Cardiac muscle cell (in vitro differentiated cells and primary cell): ENCODE measurements around the gene PAGE1. TPM values are rescaled to one million over a fixed set of nuclear protein-coding genes. Genes with fewer than 3 reads are reported as not detected.
"Not testable (repeated sequence)": the region's sequence is repeated elsewhere in the genome, so short reads cannot be mapped to it uniquely, and the experiment has no call there.

Source experiments
- DNase-seq, 2 donors: peaks; one replicate each; pipeline versions ENCODE4 v3.0.0 to v3.0.0-alpha.2; 2010 to 2017; ENCODE audit warnings: low read depth in 1 of 2, low spot score in 1 of 2
- H3K27ac ChIP-seq: fragments of 200-600 bp; sonication (generic); 2 replicates; pipeline ENCODE4 v1.5.1; 2016
- H3K27me3 ChIP-seq: fragments of 200-600 bp; sonication (generic); 2 replicates; pipeline ENCODE4 v1.6.0; 2016; ENCODE audit warnings: control low read depth
- H3K36me3 ChIP-seq: fragments of 200-600 bp; sonication (generic); 2 replicates; pipeline ENCODE4 v1.5.1; 2016; ENCODE audit warnings: control low read depth
- H3K4me1 ChIP-seq: fragments of 200-600 bp; sonication (generic); 2 replicates; pipeline ENCODE4 v1.8.1; 2017; ENCODE audit warnings: low read depth, mild to moderate bottlenecking, mixed run types
- H3K4me3 ChIP-seq: fragments of 200-600 bp; sonication (generic); 2 replicates; pipeline ENCODE4 v1.5.1; 2016; ENCODE audit warnings: mild to moderate bottlenecking
- H3K9me3 ChIP-seq: fragments of 200-600 bp; sonication (generic); 2 replicates; pipeline ENCODE4 v1.5.1; 2017; ENCODE audit warnings: low read depth, mild to moderate bottlenecking, control low read depth
- polyA plus RNA-seq: library from polyadenylated mRNA; unstranded; fragments of >200 nt; fragmentation: Nextera tagmentation; extraction: Ambion mirVana; gene quantifications from 2 replicates; pipeline ENCODE4 v1.2.1, GENCODE V29; 2016
- total RNA-seq: library from RNA; depleted of rRNA; stranded (reverse); fragments of >200 nt; gene quantifications from 2 replicates; pipeline ENCODE4 v1.2.3, GENCODE V29; 2016
- TF ChIP-seq, protein P1 (sequence below): IDR thresholded peaks from 2 replicates; pipeline ENCODE4 v1.5.1; 2012; ENCODE audit warnings: low read depth, mild to moderate bottlenecking, low read length

Gene PAGE1
- total and polyA plus RNA-seq, 2 experiments from 2014 or later: not detected

DNA sequence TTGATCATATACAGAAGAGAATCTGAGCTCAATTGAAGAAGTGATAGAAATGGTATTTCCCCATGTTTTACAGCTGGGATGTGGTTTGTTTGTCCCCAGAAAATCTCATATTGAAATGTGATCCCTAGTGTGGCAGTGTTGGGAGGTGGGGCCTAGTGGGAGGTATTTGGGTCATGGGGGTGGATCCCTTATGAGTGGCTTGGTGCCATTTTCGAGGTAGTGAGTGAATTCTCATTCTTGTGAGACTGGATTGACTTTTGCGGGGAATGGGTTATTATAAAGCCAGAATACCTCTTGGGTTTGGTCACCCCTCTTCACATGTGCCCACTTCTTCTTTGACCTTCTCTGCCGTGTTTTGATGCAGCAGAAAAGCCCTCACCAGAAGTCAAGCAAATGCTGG is 29.6 kb upstream of the PAGE1 start:
- Histone ChIP-seq H3K36me3 (no peaks in the 10 kb centered on the region), H3K4me3 (no peak overlapping the region), H3K27me3 (no peaks in the 10 kb centered on the region), H3K4me1 (no peaks in the 10 kb centered on the region), H3K9me3 (no peaks in the 10 kb centered on the region), H3K27ac (no peak overlapping the region)
- DNase-seq: no peak
- TF ChIP-seq, protein P1, sequence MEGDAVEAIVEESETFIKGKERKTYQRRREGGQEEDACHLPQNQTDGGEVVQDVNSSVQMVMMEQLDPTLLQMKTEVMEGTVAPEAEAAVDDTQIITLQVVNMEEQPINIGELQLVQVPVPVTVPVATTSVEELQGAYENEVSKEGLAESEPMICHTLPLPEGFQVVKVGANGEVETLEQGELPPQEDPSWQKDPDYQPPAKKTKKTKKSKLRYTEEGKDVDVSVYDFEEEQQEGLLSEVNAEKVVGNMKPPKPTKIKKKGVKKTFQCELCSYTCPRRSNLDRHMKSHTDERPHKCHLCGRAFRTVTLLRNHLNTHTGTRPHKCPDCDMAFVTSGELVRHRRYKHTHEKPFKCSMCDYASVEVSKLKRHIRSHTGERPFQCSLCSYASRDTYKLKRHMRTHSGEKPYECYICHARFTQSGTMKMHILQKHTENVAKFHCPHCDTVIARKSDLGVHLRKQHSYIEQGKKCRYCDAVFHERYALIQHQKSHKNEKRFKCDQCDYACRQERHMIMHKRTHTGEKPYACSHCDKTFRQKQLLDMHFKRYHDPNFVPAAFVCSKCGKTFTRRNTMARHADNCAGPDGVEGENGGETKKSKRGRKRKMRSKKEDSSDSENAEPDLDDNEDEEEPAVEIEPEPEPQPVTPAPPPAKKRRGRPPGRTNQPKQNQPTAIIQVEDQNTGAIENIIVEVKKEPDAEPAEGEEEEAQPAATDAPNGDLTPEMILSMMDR: no peak

DNA sequence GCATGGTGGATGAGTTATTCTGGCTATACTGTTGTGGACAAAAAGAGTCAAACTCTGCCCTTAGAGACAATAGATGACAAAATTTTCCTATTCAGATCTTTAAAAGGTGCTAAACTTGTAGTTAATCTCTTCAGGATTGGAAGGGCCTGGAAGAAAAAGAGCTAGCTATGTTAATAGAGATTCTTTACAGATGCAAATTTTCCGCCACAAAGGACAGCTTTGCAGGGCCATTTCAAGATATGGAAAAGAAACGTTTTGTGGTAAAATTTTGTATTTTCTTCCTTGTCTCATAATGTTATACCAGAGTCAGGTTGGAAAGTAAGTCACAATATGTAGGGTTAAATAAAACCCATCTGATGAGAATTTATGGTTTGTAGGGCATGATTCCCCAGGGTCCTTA is 24.3 kb upstream of the PAGE1 start:
- DNase-seq, H3K36me3 ChIP-seq, H3K9me3 ChIP-seq, H3K4me1 ChIP-seq, H3K27ac ChIP-seq, H3K4me3 ChIP-seq, H3K27me3 ChIP-seq: not testable (repeated sequence)

DNA sequence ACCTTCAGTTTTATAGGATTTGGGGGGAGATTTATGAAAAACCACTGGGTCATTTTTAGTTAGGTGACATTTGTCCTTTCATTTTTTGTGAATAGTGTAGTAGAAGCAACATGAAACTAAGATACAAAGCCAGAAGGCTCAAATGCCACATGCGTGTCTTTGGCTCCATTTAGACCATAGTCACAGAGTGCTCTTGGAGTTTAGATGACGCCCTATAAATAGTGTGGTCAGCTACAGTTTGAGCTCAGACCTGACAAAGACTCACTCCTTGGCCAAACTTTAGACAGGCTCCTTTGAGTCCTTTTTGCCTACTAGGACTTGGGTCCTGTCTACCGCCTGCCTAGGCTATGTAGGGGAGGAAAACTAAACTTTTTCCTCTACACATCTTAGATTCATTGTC is 16.8 kb upstream of the PAGE1 start:
- Histone ChIP-seq H3K9me3 (no peaks in the 10 kb centered on the region), H3K27ac (no peak overlapping the region), H3K4me1 (no peaks in the 10 kb centered on the region), H3K36me3 (no peaks in the 10 kb centered on the region), H3K4me3 (no peak overlapping the region), H3K27me3 (no peaks in the 10 kb centered on the region)
- TF ChIP-seq, protein P1: no peak
- no peak for DNase-seq

DNA sequence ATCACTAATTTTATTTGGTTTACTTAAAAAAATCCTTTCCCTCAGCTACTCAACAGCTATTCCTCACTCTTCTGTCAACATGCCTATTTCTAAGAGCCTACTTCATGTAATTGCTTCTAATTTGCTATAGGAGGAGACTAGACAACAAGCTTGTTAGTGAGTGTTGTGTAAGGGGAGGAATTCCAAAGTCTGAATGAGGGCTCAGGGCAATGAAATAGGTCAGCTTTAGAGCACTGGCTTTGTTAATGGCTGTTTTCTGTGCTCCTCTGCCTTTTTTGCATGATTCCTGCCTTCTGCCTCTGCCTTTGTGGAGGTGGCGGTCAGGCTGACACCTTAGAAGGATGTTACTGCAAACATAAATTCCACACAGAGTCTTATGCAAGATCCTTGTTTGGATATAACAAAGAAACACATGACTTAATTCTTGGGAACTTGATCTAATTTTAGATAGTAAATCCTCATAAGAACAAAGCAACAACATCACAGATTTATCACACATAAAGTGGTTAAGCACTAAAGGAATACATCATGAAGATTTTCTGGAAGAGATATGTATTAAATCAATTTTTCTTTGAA is 15.0 kb upstream of the PAGE1 start:
- Histone ChIP-seq H3K27me3 (no peaks in the 10 kb centered on the region), H3K27ac (no peak overlapping the region), H3K4me3 (no peak overlapping the region), H3K36me3 (no peaks in the 10 kb centered on the region), H3K4me1 (no peaks in the 10 kb centered on the region), H3K9me3 (no peaks in the 10 kb centered on the region)
- no peak for DNase-seq
- TF ChIP-seq, protein P1: no peak

DNA sequence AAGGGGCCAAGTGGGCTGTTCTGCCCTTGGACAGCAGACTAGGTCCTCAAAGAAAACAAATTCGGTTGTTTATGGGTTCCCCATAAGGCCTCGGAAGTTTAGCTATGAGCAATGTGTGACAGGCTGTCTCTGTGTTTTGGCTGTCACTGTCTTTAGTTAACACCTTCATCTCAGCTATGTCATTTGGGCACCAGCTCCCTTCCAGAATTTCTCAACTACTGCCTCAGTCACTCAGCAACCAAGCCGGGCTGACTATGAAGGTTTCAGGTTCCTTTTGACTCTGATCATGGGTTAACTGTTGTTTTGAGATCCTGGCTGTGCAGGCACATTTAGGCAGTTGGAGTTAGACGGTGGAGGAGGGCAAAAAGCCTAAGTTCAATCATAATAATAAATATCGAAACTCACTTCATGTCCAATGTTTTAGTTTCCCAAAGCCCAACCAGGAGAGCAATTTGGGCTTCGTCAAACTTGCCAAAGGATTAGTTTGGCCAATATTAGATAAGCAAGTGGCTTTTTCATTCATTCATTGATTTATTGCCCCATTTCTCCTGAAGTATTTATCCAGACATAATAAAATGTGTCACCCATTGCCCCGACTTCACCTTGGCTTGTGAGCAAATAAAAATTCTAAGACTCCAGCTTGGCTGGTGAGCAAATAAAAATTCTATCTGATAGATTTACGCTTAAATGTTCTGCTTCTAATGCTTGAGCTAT is 9.1 kb upstream of the PAGE1 start:
- Histone ChIP-seq H3K9me3 (no peaks in the 10 kb centered on the region), H3K4me3 (no peak overlapping the region), H3K4me1 (no peaks in the 10 kb centered on the region), H3K36me3 (no peaks in the 10 kb centered on the region), H3K27ac (no peak overlapping the region), H3K27me3 (no peaks in the 10 kb centered on the region)
- TF ChIP-seq, protein P1: no peak
- no peak for DNase-seq

DNA sequence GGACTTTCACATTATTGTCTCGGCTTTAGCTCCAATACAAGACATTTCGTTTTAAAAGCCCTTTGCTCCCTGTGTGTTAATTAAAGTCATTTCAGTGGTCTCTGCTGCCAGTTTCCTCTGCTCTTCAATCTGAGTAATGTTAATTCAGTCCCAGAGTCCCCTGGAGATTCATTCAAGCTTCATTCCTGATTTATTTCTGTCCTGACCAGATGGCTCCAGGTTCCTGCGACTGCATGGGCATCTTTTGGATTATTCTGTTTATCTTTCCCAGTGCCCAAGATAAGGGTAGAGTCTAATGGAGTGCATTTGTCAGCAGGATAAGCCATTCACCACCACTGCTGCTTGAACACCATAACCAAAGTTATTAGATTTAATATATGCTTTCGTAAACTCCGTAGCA is 6.1 kb upstream of the PAGE1 start:
- Histone ChIP-seq H3K27me3 (no peaks in the 10 kb centered on the region), H3K4me3 (no peak overlapping the region), H3K4me1 (no peaks in the 10 kb centered on the region), H3K27ac (no peak overlapping the region), H3K36me3 (no peaks in the 10 kb centered on the region), H3K9me3 (no peaks in the 10 kb centered on the region)
- TF ChIP-seq, protein P1: no peak
- no peak for DNase-seq
